ENCODE results near the gene BTBD2.
"Not testable (repeated sequence)": the region's sequence is repeated elsewhere in the genome, so short reads cannot be mapped to it uniquely, and the experiment has no call there.

Gene BTBD2

DNA sequence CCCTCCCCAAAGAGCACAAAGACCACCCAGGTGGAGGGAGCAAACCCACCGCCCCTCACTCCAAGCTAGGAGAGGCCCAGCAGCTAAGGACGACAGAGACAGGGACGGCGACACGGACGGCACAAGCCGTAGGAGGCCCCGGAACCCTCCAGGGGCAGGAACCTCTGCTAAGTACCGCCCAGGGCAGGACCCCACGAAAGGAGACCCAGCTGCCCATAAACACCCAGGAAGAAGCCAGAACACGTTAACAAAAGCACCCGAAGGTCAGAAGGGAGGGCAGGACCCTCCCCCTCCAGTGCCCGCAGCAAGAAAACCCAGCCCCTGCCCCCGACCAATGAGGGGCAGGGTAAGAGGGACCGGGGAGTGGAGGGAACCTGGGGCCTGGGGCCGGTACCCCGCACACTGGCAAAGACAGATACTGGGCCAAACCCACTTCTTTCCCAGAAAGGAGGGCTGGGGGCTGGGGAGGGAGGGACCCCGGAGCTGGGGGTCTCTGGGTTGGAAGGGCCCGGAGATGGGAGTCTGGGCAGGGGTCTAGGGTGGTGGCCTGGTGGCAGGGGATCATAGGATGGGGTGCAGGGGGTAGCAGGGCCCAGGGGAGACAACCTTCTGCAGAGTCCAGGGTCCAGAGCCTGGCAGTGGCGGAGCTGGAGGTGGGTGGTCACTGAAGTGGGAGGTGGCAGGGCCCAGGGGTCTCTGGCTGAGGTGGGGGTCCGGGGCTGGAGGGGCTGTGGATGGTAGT, 2.4 kb downstream of the BTBD2 start:
- no peak for DNase-seq

- DNase-seq: no peak
These were observed 4.3 kb downstream of the BTBD2 start for GRCh38 chr19:2011169-2011568.

- DNase-seq: no peak
These were observed 5.3 kb downstream of the BTBD2 start for GRCh38 chr19:2010135-2010668.

- no peak for DNase-seq
These were observed 11.6 kb downstream of the BTBD2 start for GRCh38 chr19:2003874-2004273.

- DNase-seq: no peak
These were observed 15.5 kb downstream of the BTBD2 start for GRCh38 chr19:1999856-2000515.

- no peak for DNase-seq
These were observed 16.5 kb downstream of the BTBD2 start for GRCh38 chr19:1998712-1999708.

GRCh38 chr19:1997353-1998233, 17.9 kb downstream of the BTBD2 start:
- no peak for DNase-seq

DNA sequence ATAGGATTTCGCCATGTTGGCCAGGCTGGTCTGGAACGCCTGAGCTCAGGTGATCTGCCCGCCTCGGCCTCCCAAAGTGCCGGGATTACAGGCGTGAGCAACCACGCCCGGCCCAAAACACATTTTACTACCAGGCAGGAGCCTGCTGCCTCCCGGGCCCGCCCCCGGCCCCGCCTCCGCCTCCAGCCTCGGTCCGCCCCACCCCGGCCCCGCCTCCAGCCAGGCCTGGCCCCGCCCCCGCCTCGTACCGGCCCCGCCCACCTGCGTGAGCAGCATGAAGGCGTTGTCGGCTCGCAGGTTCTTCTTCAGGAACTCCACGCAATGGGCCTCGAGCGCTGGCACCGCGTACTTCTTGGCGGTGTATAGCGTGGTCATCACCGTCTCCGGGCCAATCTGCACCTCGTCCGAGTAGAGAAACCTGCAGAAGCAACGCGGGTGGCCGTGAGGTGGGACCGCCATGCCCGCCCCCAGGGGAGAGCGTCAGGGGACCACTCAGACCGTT, 22.7 kb downstream of the BTBD2 start:
- no peak for DNase-seq

GRCh38 chr19:1991018-1991913, 24.2 kb downstream of the BTBD2 start:
- DNase-seq: no peak

GRCh38 chr19:1990230-1991017, 25.1 kb downstream of the BTBD2 start:
- no peak for DNase-seq

DNA sequence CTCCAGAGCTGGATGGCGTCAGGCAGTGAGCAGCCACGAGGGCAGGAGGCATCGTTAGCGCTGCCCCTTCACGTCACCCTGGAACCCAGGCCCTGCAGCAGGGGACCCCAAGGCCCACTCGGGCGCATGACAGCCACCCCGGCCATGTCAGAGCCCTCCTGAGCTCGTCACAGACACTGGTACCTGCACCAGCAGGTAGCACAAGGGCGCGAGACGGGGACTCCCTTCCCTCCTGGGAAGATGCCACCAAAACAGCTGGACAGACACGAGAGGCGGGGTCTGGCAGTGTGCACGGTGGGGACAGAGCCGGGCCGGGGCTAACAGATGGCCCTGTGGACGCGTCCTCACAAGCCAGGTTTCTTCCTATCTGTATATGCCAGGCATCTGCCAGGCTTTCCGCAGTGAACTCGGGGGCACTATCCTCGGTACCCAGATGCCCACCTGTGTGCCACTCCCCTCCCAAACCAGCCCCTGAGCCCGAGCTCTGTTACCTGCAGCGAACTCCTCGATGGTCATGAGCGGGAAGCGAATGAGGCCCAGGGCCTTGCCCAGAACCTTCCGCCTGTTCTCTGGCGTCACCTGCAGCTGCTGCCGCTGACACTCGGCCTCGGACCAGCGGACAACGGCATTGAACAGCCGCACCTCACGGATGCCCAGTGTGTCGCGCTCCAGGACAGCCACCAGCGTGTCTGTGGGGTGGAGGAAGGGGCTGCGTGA, 25.8 kb downstream of the BTBD2 start:
- no peak for DNase-seq

DNA sequence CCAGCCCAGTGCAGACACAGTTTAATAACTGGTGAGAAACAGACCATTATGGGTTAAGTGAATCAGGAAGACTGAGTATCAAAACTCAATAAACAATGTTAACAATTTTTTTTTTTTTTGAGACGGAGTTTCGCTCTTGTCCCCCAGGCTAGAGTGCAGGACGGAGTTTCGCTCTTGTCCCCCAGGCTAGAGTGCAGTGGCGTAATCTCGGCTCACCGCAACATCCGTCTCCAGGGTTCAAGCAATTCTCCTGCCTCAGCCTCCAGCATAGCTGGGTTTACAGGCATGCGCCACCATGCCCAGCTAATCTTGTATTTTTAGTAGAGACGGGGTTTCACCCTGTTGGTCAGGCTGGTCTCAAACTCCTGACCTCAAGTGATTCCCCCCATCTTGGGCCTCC, 27.1 kb downstream of the BTBD2 start:
- not testable (repeated sequence) for DNase-seq

DNA sequence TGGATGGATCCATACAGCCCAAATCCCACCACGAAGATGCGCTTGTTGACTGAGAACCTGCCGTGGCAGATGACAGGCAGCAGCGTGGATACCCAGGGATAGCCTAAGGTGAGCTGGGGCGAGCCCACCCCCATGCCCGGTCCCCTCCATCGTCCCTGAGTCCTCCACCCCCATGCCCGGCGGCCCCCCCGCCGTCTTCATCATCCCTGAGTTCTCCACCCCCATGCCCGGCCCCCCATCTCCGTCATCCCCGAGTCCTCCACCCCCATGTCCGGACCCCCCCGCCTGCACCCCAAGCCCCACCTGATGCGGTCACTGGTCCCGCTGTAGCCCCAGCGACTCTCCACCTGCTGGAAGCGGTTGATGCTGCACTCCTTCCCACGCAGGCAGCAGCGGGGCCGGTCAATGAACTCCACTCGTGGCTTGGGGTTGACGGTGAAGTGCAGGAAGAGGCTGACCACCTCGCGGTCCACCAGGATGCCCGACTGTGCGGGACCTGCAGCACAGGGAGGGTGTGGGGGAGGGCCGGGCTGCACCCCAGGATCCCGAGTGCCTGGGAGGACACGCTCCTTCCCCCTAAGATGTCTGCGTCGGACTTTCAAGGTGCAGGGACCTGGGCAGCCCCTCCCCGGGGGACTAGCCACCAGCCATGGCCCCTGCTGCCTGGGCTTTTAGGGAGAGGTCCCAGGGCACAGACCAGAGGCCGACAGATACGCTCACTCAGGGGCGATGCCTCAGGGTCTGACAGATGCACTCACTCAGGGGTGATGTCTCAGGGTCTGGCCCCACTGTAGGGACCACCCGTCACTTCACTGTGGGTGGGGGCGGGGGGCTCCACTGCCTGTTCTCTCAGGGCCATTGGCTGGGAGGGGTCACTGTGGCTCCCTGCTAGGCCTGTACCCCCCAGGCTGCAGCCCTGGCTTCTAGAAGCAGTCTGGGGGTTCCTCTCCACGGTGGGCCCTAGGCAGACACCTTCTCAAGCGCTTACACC, 28.0 kb downstream of the BTBD2 start:
- no peak for DNase-seq

- no peak for DNase-seq
These were observed 29.0 kb downstream of the BTBD2 start for GRCh38 chr19:1986357-1987162.

DNA sequence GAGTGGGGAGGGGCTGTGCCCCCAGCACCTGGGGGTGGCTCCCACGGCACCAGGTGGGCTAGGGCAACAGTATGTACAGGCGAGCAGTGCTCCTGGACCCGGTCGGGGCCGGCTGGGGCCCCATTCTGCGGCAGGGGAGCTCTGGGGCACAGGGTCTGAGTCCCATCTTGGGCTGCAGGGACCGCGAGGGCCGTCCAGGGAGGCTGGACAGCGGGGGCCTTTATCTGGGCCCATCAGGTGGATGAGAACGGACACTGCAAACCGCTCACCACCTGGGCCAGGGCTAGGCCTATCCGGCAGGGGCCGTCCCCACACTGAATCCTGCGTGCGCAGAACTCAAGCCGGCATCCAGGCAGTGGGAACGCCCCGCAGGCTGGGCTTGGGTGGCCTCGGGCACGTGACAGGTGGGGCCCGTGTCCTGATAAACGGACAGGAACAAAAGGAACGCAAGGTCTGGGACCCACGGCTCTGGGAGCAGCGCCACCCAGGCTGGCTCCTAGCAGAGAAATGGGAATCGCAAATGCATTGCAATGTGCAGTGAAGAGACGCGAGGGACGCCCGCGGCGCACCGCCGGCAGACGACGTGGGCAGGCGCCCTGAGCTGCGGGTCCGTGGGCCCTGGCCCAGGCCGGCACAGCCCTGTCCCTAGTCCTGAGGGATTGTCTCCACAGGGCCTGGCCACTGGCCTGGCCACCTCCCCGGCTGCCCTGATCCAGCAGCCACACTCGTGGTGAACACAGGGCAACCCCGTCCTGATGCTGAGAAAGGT, 29.7 kb downstream of the BTBD2 start:
- no peak for DNase-seq

DNA sequence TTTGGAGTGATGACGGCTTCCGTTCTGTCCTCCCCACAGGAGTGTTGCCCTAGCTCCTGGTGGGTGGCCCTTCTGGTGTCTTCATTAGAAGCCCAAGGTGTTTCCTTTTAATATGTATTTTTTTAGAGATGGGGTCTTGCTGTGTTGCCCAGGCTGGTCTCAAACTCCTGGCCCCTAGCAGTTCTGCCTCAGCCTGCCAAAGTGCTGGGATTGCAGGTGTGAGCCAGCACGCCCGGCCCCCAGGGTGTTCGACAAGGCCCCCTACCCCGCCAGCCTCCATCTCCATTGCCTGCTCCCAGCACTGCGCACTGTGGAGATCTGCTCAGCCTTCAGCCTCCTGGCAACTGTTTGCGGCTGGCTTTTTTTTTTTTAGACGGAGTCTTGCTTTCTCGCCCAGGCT, 31.2 kb downstream of the BTBD2 start:
- no peak for DNase-seq

Measured in NCI-H146 (cell line).